Neural crest cell (in vitro differentiated cells): ENCODE data around the gene TDRD10. TPM values are rescaled to one million over a fixed set of nuclear protein-coding genes. Genes with fewer than 3 reads are reported as not detected.
A peak's percentile ranks its signal among the peaks of the same experiment; 100 is the strongest.

Experiments
- DNase-seq: peaks from one replicate; pipeline ENCODE4 v3.0.0; 2021; ENCODE audit warnings: low read depth, mixed read lengths, low spot score
- H3K27ac Mint-ChIP-seq: one replicate; pipeline ENCODE4 v1.8.0; 2021; ENCODE audit warnings: mild to moderate bottlenecking, mixed read lengths; ENCODE audit not compliant: unreplicated experiment
- H3K27me3 Mint-ChIP-seq: 2 replicates; pipeline ENCODE4 v1.8.0; 2021; ENCODE audit warnings: low read depth, mild to moderate bottlenecking, mixed read lengths
- H3K36me3 Mint-ChIP-seq: 2 replicates; pipeline ENCODE4 v1.8.0; 2021; ENCODE audit warnings: low read depth, mild to moderate bottlenecking, mixed read lengths
- H3K4me1 Mint-ChIP-seq: 2 replicates; pipeline ENCODE4 v1.8.0; 2021; ENCODE audit warnings: mixed read lengths
- H3K4me3 Mint-ChIP-seq: one replicate; pipeline ENCODE4 v1.8.0; 2021; ENCODE audit warnings: mild to moderate bottlenecking, mixed read lengths
- H3K9me3 Mint-ChIP-seq: 2 replicates; pipeline ENCODE4 v1.8.0; 2021; ENCODE audit warnings: mixed read lengths
- total RNA-seq: library from RNA; stranded (reverse); gene quantifications from 2 replicates; pipeline ENCODE4 v1.2.1, GENCODE V29; 2021
- TF ChIP-seq, protein P1 (sequence below): fragments of 200-600 bp; sonication (generic); conservative IDR thresholded peaks from 2 replicates; pipeline ENCODE4 v1.5.0; 2021; ENCODE audit warnings: antibody characterized with exemption, mild to moderate bottlenecking

Gene TDRD10
- total RNA-seq, 1 donor from 2014 or later: not detected

DNA sequence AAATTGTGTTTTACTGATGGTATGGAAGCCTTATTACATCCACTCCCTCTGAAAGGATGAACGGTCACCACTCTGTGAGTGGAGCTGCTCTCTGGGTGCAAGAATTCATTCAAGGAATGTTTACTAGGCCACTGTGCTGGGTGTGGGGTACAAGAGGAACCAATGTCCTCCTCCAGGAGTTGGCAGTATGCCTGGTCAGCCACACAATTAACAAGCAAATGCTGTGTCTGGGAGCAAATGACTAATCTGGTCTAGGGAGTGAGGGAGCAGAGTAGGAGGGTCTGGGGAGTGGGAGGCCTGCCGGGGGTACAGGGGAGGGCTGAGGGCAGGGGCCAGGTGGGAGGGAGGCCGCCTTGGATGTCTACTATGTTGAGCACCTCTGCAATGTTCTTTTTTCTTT lies 27.2 kb upstream of the TDRD10 start:
- no peak overlapping the region for H3K27ac Mint-ChIP-seq
- no peaks in the 10 kb centered on the region for H3K36me3 Mint-ChIP-seq
- TF ChIP-seq, protein P1, sequence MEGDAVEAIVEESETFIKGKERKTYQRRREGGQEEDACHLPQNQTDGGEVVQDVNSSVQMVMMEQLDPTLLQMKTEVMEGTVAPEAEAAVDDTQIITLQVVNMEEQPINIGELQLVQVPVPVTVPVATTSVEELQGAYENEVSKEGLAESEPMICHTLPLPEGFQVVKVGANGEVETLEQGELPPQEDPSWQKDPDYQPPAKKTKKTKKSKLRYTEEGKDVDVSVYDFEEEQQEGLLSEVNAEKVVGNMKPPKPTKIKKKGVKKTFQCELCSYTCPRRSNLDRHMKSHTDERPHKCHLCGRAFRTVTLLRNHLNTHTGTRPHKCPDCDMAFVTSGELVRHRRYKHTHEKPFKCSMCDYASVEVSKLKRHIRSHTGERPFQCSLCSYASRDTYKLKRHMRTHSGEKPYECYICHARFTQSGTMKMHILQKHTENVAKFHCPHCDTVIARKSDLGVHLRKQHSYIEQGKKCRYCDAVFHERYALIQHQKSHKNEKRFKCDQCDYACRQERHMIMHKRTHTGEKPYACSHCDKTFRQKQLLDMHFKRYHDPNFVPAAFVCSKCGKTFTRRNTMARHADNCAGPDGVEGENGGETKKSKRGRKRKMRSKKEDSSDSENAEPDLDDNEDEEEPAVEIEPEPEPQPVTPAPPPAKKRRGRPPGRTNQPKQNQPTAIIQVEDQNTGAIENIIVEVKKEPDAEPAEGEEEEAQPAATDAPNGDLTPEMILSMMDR: no peak
- no peaks in the 10 kb centered on the region for H3K27me3 Mint-ChIP-seq
- no peak for DNase-seq
- H3K4me1 Mint-ChIP-seq: peaks cover 1% of the 10 kb centered on the region
- no peak overlapping the region for H3K4me3 Mint-ChIP-seq
- H3K9me3 Mint-ChIP-seq: no peaks in the 10 kb centered on the region

- Mint-ChIP-seq H3K9me3 (no peaks in the 10 kb centered on the region), H3K4me1 (peaks cover 15% of the 10 kb centered on the region), H3K36me3 (no peaks in the 10 kb centered on the region), H3K27ac (no peak overlapping the region), H3K27me3 (no peaks in the 10 kb centered on the region), H3K4me3 (no peak overlapping the region)
- no peak for DNase-seq
- TF ChIP-seq, protein P1: no peak
Measured at GRCh38 chr1:154476791-154477190, 25.2 kb upstream of the TDRD10 start.

DNA sequence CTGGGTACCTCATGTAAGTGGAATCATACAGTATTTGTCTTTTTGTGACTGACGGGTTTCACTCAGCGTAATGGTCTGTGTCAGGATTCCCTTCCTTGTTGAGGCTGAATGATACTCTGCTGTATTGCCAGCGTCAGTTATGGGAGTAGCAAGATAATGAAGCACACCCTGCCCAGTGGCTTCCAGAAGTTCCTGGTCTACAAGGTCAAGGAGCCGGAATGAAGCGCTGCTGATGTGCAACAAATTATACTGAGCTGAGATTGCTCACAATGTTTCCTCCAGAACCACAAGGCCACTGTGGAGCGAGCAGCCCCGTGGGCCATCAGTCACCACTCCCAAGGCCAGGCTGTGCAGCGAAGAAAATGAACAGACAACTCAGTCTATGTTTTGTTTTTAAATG lies 24.0 kb upstream of the TDRD10 start:
- H3K27ac Mint-ChIP-seq: no peak overlapping the region
- H3K9me3 Mint-ChIP-seq: no peaks in the 10 kb centered on the region
- H3K36me3 Mint-ChIP-seq: no peaks in the 10 kb centered on the region
- no peaks in the 10 kb centered on the region for H3K27me3 Mint-ChIP-seq
- TF ChIP-seq, protein P1: no peak
- no peak for DNase-seq
- H3K4me3 Mint-ChIP-seq: no peak overlapping the region
- H3K4me1 Mint-ChIP-seq: peaks cover 15% of the 10 kb centered on the region

DNA sequence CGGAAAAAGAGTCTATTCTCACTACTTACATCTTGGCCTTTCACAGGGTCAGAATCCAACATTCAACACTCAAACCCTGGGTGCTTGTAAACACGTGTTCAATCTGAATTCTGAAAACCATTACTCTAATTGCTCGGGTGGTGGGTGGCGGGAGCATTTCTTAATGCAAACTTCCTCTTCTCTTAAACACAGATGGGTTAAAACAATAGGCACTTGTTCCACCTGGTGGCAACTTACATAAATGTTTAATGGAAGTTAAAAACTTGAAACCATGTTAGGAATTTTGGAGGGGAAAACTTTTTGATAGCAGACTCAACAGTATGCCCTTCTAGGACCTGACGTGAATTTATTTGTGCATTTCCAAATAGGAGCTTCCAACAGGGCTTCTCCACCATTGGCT lies 23.4 kb upstream of the TDRD10 start:
- H3K9me3 Mint-ChIP-seq: no peaks in the 10 kb centered on the region
- H3K36me3 Mint-ChIP-seq: no peaks in the 10 kb centered on the region
- no peak overlapping the region for H3K4me3 Mint-ChIP-seq
- H3K4me1 Mint-ChIP-seq: peaks cover 15% of the 10 kb centered on the region
- TF ChIP-seq, protein P1: no peak
- no peak overlapping the region for H3K27ac Mint-ChIP-seq
- no peaks in the 10 kb centered on the region for H3K27me3 Mint-ChIP-seq
- DNase-seq: no peak

- Mint-ChIP-seq H3K27me3 (no peaks in the 10 kb centered on the region), H3K4me1 (peaks cover 15% of the 10 kb centered on the region), H3K4me3 (no peak overlapping the region), H3K27ac (no peak overlapping the region), H3K36me3 (no peaks in the 10 kb centered on the region), H3K9me3 (no peaks in the 10 kb centered on the region)
- TF ChIP-seq, protein P1: peak; percentile 94
- peak; percentile 81 for DNase-seq
Measured at GRCh38 chr1:154479764-154480421, 22.1 kb upstream of the TDRD10 start.
